H1 (cell line): ENCODE results near the gene C19orf85. TPM values are rescaled to one million over a fixed set of nuclear protein-coding genes. Genes with fewer than 3 reads are reported as not detected.

Experiments used
- CTCF ChIA-PET: fragments of 300-600 bp; sonication (Branson Sonifier 250); formaldehyde crosslinking; loops from one replicate; lab custom pipeline; 2021; ENCODE audit not compliant: partially characterized antibody; lab: Charles Lee
- POLR2A ChIA-PET: fragments of 300-600 bp; sonication (Branson Sonifier 250); formaldehyde crosslinking; loops from one replicate; lab custom pipeline; 2021; ENCODE audit warnings: inconsistent platforms; ENCODE audit not compliant: partially characterized antibody; lab: Charles Lee
- DNase-seq, 2 experiments: peaks; one replicate each; pipeline versions ENCODE4 v3.0.0 to v3.0.0-alpha.2; 2010 to 2022; ENCODE audit warnings: low spot score in 2 of 2, low read depth in 1 of 2, mixed read lengths in 1 of 2
- FAIRE-seq: peaks from 2 replicates; lab custom pipeline; 2011; peaks lifted over from hg19 to GRCh38; lab: Jason Lieb, UNC
- H2AFZ ChIP-seq: 2 replicates; pipeline ENCODE4 v1.8.1; 2012; ENCODE audit warnings: low read length, inconsistent platforms
- H2AK5ac ChIP-seq: 2 replicates; pipeline ENCODE4 v1.6.1; 2013; ENCODE audit warnings: low read depth, low read length
- H2BK120ac ChIP-seq: replicated peaks from 2 replicates; pipeline ENCODE3; 2013; ENCODE audit warnings: low read depth, low read length, inconsistent platforms
- H2BK12ac ChIP-seq: 2 replicates; pipeline ENCODE4 v1.6.1; 2013; ENCODE audit warnings: low read depth, low read length
- H2BK15ac ChIP-seq: 2 replicates; pipeline ENCODE4 v1.6.1; 2013; ENCODE audit warnings: low read length
- H2BK20ac ChIP-seq: 2 replicates; pipeline ENCODE4 v1.6.1; 2013; ENCODE audit warnings: low read length
- H2BK5ac ChIP-seq: 2 replicates; pipeline ENCODE4 v1.6.1; 2013; ENCODE audit warnings: low read depth, low read length
- H3K14ac ChIP-seq: 2 replicates; pipeline ENCODE4 v1.6.1; 2013; ENCODE audit warnings: inconsistent platforms; ENCODE audit not compliant: insufficient read length
- H3K18ac ChIP-seq: 2 replicates; pipeline ENCODE4 v1.6.1; 2013; ENCODE audit warnings: low read length; ENCODE audit errors: extremely low read depth
- H3K23ac ChIP-seq: 2 replicates; pipeline ENCODE4 v1.6.1; 2013; ENCODE audit warnings: inconsistent platforms; ENCODE audit not compliant: insufficient read length
- H3K23me2 ChIP-seq: 2 replicates; pipeline ENCODE4 v1.6.1; 2013; ENCODE audit warnings: low read depth, low read length
- H3K27ac ChIP-seq: 2 replicates; pipeline ENCODE4 v1.6.1; 2011; ENCODE audit warnings: low read depth, low read length, inconsistent platforms
- H3K27me3 ChIP-seq, 4 experiments: replicated peaks in 1 of 4; 1 replicate in 1 of 4; 2 replicates in 3 of 4; pipeline versions ENCODE4 v1.6.1 to v1.8.1; 2011 to 2013; ENCODE audit warnings: low read length in 3 of 4, mild to moderate bottlenecking in 3 of 4, inconsistent platforms in 2 of 4, mixed read lengths in 2 of 4, moderate library complexity in 1 of 4; ENCODE audit not compliant: control insufficient read depth in 3 of 4, insufficient read depth in 3 of 4; ENCODE audit errors: extremely low read depth in 1 of 4
- H3K36me3 ChIP-seq, 4 experiments: 2 replicates each; pipeline versions ENCODE4 v1.6.1 to v1.8.1; 2011 to 2013; ENCODE audit warnings: mild to moderate bottlenecking in 4 of 4, low read length in 3 of 4, moderate library complexity in 2 of 4, control low read depth in 1 of 4, inconsistent platforms in 1 of 4; ENCODE audit not compliant: insufficient read depth in 4 of 4, control insufficient read depth in 2 of 4
- H3K4ac ChIP-seq: replicated peaks from 2 replicates; pipeline ENCODE3; 2013; ENCODE audit warnings: low read length, low read depth, mixed read lengths, inconsistent platforms; ENCODE audit not compliant: insufficient read length
- H3K4me1 ChIP-seq, 4 experiments: replicated peaks in 1 of 4; 1 replicate in 1 of 4; 2 replicates in 3 of 4; pipeline versions ENCODE4 v1.6.1 to v1.8.1; 2011 to 2013; ENCODE audit warnings: low read length in 3 of 4, inconsistent platforms in 2 of 4, mixed read lengths in 1 of 4; ENCODE audit not compliant: insufficient read depth in 4 of 4, control insufficient read depth in 3 of 4
- H3K4me2 ChIP-seq, 2 experiments: 2 replicates each; pipeline versions ENCODE4 v1.6.1 to v1.8.1; 2011 to 2013; ENCODE audit warnings: low read depth in 2 of 2, low read length in 2 of 2, control low read depth in 1 of 2, inconsistent platforms in 1 of 2, mild to moderate bottlenecking in 1 of 2; ENCODE audit not compliant: insufficient read depth in 1 of 2
- H3K4me3 ChIP-seq, 4 experiments: fragments of 200-600, 300-600 bp in 1 of 4; sonication (generic), shearing (Covaris generic), sonication (Bioruptor Twin) in 1 of 4; 2 replicates each; pipeline versions ENCODE4 v1.5.1 to v1.8.1; 2011 to 2016; ENCODE audit warnings: low read length in 4 of 4, low read depth in 3 of 4, control low read depth in 2 of 4, inconsistent platforms in 2 of 4, mild to moderate bottlenecking in 2 of 4, mixed read lengths in 1 of 4, moderate library complexity in 1 of 4; ENCODE audit not compliant: insufficient read depth in 2 of 4; ENCODE audit errors: extremely low read depth in 1 of 4
- H3K56ac ChIP-seq: replicated peaks from 2 replicates; pipeline ENCODE3; 2013; ENCODE audit warnings: low read depth, mild to moderate bottlenecking, mixed read lengths, low read length, inconsistent platforms; ENCODE audit not compliant: insufficient read length
- H3K79me1 ChIP-seq: 2 replicates; pipeline ENCODE4 v1.6.1; 2013; ENCODE audit warnings: low read depth, low read length, control low read depth
- H3K79me2 ChIP-seq, 2 experiments: 2 replicates each; pipeline versions ENCODE4 v1.6.1 to v1.8.1; 2012 to 2013; ENCODE audit warnings: low read length in 2 of 2, mild to moderate bottlenecking in 2 of 2, inconsistent platforms in 1 of 2; ENCODE audit not compliant: insufficient read depth in 2 of 2, control insufficient read depth in 1 of 2
- H3K9ac ChIP-seq, 4 experiments: replicated peaks in 1 of 4; 1 replicate in 1 of 4; 2 replicates in 3 of 4; pipeline versions ENCODE4 v1.6.1 to v1.8.1; 2011 to 2013; ENCODE audit warnings: low read depth in 3 of 4, low read length in 3 of 4, control low read depth in 2 of 4, mild to moderate bottlenecking in 2 of 4, moderate library complexity in 2 of 4, inconsistent platforms in 1 of 4; ENCODE audit errors: extremely low read depth in 1 of 4
- H3K9me3 ChIP-seq, 2 experiments: 2 replicates each; pipeline versions ENCODE4 v1.6.1 to v1.8.1; 2012 to 2013; ENCODE audit warnings: mild to moderate bottlenecking in 2 of 2, moderate library complexity in 2 of 2, control low read depth in 1 of 2, inconsistent platforms in 1 of 2, low read depth in 1 of 2, low read length in 1 of 2, mixed read lengths in 1 of 2; ENCODE audit not compliant: insufficient read depth in 2 of 2
- H4K20me1 ChIP-seq, 2 experiments: replicated peaks in 1 of 2; 2 replicates each; pipeline versions ENCODE3 to v1.8.1; 2011 to 2013; ENCODE audit warnings: inconsistent platforms in 2 of 2, low read length in 2 of 2, mild to moderate bottlenecking in 1 of 2; ENCODE audit not compliant: insufficient read depth in 2 of 2, control insufficient read depth in 1 of 2
- H4K5ac ChIP-seq: 2 replicates; pipeline ENCODE4 v1.6.1; 2013; ENCODE audit warnings: low read length, low read depth, mixed read lengths, inconsistent platforms; ENCODE audit not compliant: insufficient read length
- H4K8ac ChIP-seq: 2 replicates; pipeline ENCODE4 v1.8.0; 2013; ENCODE audit warnings: mild to moderate bottlenecking, moderate library complexity, low read length, inconsistent platforms; ENCODE audit not compliant: insufficient read depth; ENCODE audit errors: extremely low read depth
- H4K91ac ChIP-seq: replicated peaks from 2 replicates; pipeline ENCODE3; 2013; ENCODE audit warnings: low read length, mixed read lengths, inconsistent platforms; ENCODE audit not compliant: insufficient read length
- CBX8 ChIP-seq: fragments of 300-800, 300-1000 bp; sonication (generic); IDR thresholded peaks from 2 replicates; pipeline ENCODE4 v1.7.1; 2016; ENCODE audit warnings: low read depth, low read length, borderline replicate concordance
- CHD1 ChIP-seq: IDR thresholded peaks from 2 replicates; pipeline ENCODE4 v1.6.1; 2012; ENCODE audit warnings: low read depth, low read length, improper control_type of control experiment
- CHD2 ChIP-seq: IDR thresholded peaks from 2 replicates; pipeline ENCODE4 v1.6.1; 2012; ENCODE audit warnings: low read length, improper control_type of control experiment
- HDAC2 ChIP-seq, 2 experiments: fragments of 300-600 bp in 1 of 2; sonication (generic) in 1 of 2; IDR thresholded peaks; 2 replicates each; pipeline ENCODE4 v1.6.1; 2011 to 2012; ENCODE audit warnings: low read depth in 2 of 2, low read length in 2 of 2, mild to moderate bottlenecking in 2 of 2, moderate library complexity in 2 of 2, borderline replicate concordance in 1 of 2, inconsistent platforms in 1 of 2
- JUND ChIP-seq: IDR thresholded peaks from 2 replicates; pipeline ENCODE4 v1.6.1; 2011; ENCODE audit warnings: mild to moderate bottlenecking, improper control_type of control experiment, low read length
- MAFK ChIP-seq: IDR thresholded peaks from 2 replicates; pipeline ENCODE4 v1.6.1; 2012; ENCODE audit warnings: low read depth, mild to moderate bottlenecking, improper control_type of control experiment, low read length
- POLR2A ChIP-seq, 2 experiments: IDR thresholded peaks; 1 replicate in 1 of 2; 2 replicates in 1 of 2; pipeline ENCODE4 v1.6.1; 2011; ENCODE audit warnings: low read depth in 2 of 2, low read length in 2 of 2, mild to moderate bottlenecking in 2 of 2; ENCODE audit errors: control extremely low read depth in 1 of 2
- RNF2 ChIP-seq: fragments of 200-900, 300-1000 bp; sonication (generic); IDR thresholded peaks from 2 replicates; pipeline ENCODE4 v1.7.1; 2016; ENCODE audit warnings: borderline replicate concordance, low read depth, mild to moderate bottlenecking, antibody characterized with exemption, low read length; ENCODE audit not compliant: poor library complexity, severe bottlenecking; ENCODE audit errors: missing control alignments
- SAP30 ChIP-seq: fragments of 300-600 bp; sonication (generic); IDR thresholded peaks from 2 replicates; pipeline ENCODE4 v1.7.1; 2012; ENCODE audit warnings: low read length, moderate library complexity, mild to moderate bottlenecking, inconsistent platforms; ENCODE audit not compliant: insufficient read depth, insufficient replicate concordance
- SIRT6 ChIP-seq: IDR thresholded peaks from one replicate; pipeline ENCODE4 v1.7.1; 2012; ENCODE audit warnings: low read length, inconsistent platforms
- SIX5 ChIP-seq: IDR thresholded peaks from 2 replicates; pipeline ENCODE4 v1.6.1; 2011; ENCODE audit warnings: mild to moderate bottlenecking, low read depth, low read length
- TBP ChIP-seq: IDR thresholded peaks from 2 replicates; pipeline ENCODE4 v1.6.1; 2011; ENCODE audit warnings: low read depth, low read length, improper control_type of control experiment
- TCF12 ChIP-seq: IDR thresholded peaks from 2 replicates; pipeline ENCODE4 v1.6.1; 2011; ENCODE audit warnings: low read depth, mild to moderate bottlenecking, low read length
- ZNF274 ChIP-seq: IDR thresholded peaks from 2 replicates; pipeline ENCODE4 v1.7.0; 2012; ENCODE audit warnings: low read length, borderline replicate concordance; ENCODE audit errors: extremely low read depth
- WGBS, 2 experiments: shearing (Covaris generic) in 1 of 2; methylation state at CpG; one replicate each; pipeline versions ENCODE4 v1.1.6 to v1.1.7; 2013 to 2015; ENCODE audit warnings: low lambda C conversion rate in 2 of 2, mixed read lengths in 2 of 2, inconsistent platforms in 1 of 2, low coverage in 1 of 2, missing lambda C conversion rate in 1 of 2; ENCODE audit not compliant: insufficient replicate concordance in 2 of 2, insufficient coverage in 1 of 2, insufficient read length in 1 of 2; ENCODE audit errors: extremely low coverage in 1 of 2, missing lambda C conversion rate in 1 of 2; 5-methylcytosine and 5-hydroxymethylcytosine counted together
- polyA plus RNA-seq, 7 experiments: library from polyadenylated mRNA; depleted of rRNA in 3 of 7; stranded (reverse) in 5 of 7; unstranded in 2 of 7; fragments of >200 nt in 5 of 7; fragments of 200-250 nt in 2 of 7; gene quantifications; 1 replicate in 5 of 7; 2 replicates in 1 of 7; 4 replicates in 1 of 7; pipeline versions ENCODE4 v1.2.1 to v1.2.3, GENCODE V29; 2011 to 2013; ENCODE audit warnings: missing spikeins in 2 of 7, mixed read lengths in 2 of 7
- total RNA-seq: library from RNA; stranded (reverse); fragmentation: NEBNext Ultra II Directional; extraction: Animal tissue kit (Norgen Biotek cat#: 25700); gene quantifications from 2 replicates; pipeline ENCODE4 v1.2.1, GENCODE V29; 2021

Gene C19orf85
- total and polyA plus RNA-seq, 2 of the 8 experiments (the other 6 are each of a cell fraction or from before 2014, with no cell fraction given) = 2.2 to 3.2 TPM

GRCh38 chr19:55444646-55445045 is 19.9 kb downstream of the C19orf85 start:
- CTCF ChIA-PET = interaction anchor here (0.6 to 2.5 kb wide), 6 partner anchors 9 to 304 kb away, joined by 3 to 13 read pairs (median 4); partner anchors contain the start of gene FIZ1
- Histone ChIP-seq H3K27ac (no peak overlapping the region), H2BK5ac (no peak overlapping the region), H3K23ac (no peak overlapping the region), H2AFZ (no peak overlapping the region), H2BK20ac (no peak overlapping the region), H3K9ac (no peak overlapping the region), H3K18ac (no peak overlapping the region), H3K23me2 (peaks cover 28% of the 10 kb centered on the region; the same call in 1 of the 2 replicates), H3K79me1 (no peaks in the 10 kb centered on the region), H4K91ac (no peak overlapping the region), H3K4me3 (no peak overlapping the region), H4K8ac (no peak overlapping the region), H3K4me2 (no peak overlapping the region), H3K4me1 (peaks cover 6 to 15% (median 9%) of the 10 kb centered on the region in 4 experiments; a peak in 6 of 7 replicates), H3K9me3 (no peaks in the 10 kb centered on the region), H4K20me1 (peaks cover 3 to 16% of the 10 kb centered on the region in 2 experiments), H2BK12ac (no peak overlapping the region), H2AK5ac (no peak overlapping the region), H3K36me3 (no peaks in the 10 kb centered on the region), H3K27me3 (peaks cover 52 to 96% (median 89%) of the 10 kb centered on the region in 4 experiments), H3K4ac (no peak overlapping the region), H4K5ac (no peak overlapping the region), H3K79me2 (no peaks in the 10 kb centered on the region), H3K14ac (no peak overlapping the region), H3K56ac (no peak overlapping the region), H2BK15ac (no peak overlapping the region), H2BK120ac (no peak overlapping the region)
- DNase-seq = no peak
- 62% methylated on average over 11 of the region's 11 CpGs; no CpG with 5 or more reads in 1 of the 2 experiments for WGBS, 2 experiments
- POLR2A ChIA-PET = interaction anchor here (0.9 to 4.4 kb wide), 6 partner anchors 9 to 185 kb away, joined by 3 to 21 read pairs (median 4); partner anchors contain the start of gene UBE2S
- no peak for FAIRE-seq
- TF ChIP-seq CHD2 (no peak), SIRT6 (no peak), TBP (no peak), SAP30 (no peak), ZNF274 (no peak), RNF2 (no peak), SIX5 (no peak), MAFK (no peak), CHD1 (no peak), CBX8 (no peak), TCF12 (no peak), JUND (no peak), POLR2A (IDR thresholded peaks at IDR 0.05; ENCODE audit: control extremely low read depth in 1 of 2, low read depth in 2 of 2, low read length in 2 of 2) (no peak), HDAC2 (IDR thresholded peaks at IDR 0.05; ENCODE audit: borderline replicate concordance in 1 of 2, low read depth in 2 of 2, low read length in 2 of 2) (no peak)
